T-helper 1 cell treated with Interleukin-12 subunit alpha and Interleukin-12 subunit beta and Interleukin-4 antibody, amounts not matched to agents 30 ng/mL and 1 ng/mL, for 36 hours (primary cell): Measurements from ENCODE around the gene TMEM135. TPM values are rescaled to one million over a fixed set of nuclear protein-coding genes. Genes with fewer than 3 reads are reported as not detected.

Experiments used
- total RNA-seq: library from RNA; stranded (reverse); gene quantifications from 2 replicates; pipeline ENCODE4 v1.2.3, GENCODE V29; 2022

Gene TMEM135
- total RNA-seq, 1 donor from 2014 or later: 33.9 TPM

Other genes starting within 250 kb of the TMEM135 start
- 8.0 and 11.7 TPM in 2 replicates for gene PRSS23, start 237.4 kb upstream of the TMEM135 start, total RNA-seq
- 0.05 TPM in 1 of 2 replicates, not detected in the other for gene FZD4, start 82.5 kb upstream of the TMEM135 start, total RNA-seq